Glomerular visceral epithelial cell (primary cell): ENCODE measurements around the gene CDCA4.

Source experiments
- DNase-seq: peaks from one replicate; pipeline ENCODE4 v3.0.0-alpha.2; 2016; ENCODE audit errors: extremely low spot score

CDCA4 gene

DNA sequence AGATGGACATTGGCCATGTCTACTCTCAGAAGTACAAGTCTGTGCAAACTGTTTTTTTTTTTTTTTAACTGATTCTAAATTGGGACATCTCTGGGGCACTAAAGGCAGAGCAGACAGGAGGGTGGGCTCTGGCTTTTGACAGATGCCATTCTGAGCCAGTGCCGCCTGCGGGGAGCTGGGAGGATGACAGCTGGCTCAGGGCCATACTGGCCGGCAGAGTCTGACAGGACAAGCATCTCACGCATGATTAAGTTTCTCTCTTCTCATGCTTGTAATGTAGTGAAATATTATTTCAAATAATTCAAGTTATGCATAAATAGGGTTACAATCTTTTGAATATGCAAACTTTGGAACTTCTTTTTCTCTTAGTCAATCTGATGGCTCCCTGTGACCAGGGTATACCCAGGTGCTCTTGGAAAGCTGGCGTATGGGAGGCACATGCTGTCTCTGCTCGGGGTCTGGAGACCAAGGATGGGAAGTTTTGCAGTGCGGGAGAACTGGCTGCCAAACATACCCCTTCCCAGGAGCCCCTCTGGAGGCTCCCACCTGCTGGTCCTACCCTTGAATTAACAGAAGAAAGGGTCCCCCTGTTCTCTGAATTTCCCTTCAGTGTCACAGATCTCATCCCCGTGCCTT is 7.6 kb downstream of the CDCA4 start:
- DNase-seq, result peak; percentile 62

DNA sequence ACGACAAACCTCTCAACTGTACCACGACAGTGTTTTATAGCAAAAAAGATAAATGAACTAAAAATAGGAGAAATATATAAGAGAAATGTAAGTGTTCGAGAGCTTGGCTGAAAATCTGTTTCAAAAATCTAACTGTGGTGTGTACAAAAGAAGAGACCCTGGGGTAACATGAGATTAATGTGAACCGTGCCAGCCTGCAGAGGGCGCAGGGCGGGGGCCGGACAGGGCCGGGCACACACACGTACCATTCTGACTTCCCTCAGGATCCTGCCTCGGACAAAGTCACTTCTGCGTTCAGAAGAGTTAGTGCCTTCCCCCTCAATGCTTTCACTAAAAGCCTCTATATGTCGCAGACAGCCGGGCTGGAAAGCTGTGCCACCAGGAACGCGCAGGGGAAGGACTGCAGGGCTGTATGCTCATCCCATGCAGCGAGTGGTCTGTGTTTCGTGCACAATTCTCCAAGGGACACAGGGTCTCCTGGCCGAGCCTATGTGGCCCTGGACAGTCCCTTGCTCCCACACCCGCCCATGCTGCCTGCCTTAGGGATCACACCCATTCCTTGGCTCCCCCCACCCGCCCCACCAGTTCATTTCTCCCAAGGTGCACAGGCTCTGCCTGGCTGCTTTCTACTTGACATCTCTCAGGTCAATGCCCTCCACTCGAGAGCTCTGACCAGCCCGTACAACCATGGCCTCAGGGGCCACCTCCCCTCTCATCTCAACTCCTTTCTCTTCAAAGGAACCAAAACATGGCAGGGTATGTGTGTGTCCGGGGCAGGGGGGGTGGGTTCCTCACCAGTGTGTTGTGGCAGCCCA is 8.5 kb downstream of the CDCA4 start:
- DNase-seq, result no peak

DNA sequence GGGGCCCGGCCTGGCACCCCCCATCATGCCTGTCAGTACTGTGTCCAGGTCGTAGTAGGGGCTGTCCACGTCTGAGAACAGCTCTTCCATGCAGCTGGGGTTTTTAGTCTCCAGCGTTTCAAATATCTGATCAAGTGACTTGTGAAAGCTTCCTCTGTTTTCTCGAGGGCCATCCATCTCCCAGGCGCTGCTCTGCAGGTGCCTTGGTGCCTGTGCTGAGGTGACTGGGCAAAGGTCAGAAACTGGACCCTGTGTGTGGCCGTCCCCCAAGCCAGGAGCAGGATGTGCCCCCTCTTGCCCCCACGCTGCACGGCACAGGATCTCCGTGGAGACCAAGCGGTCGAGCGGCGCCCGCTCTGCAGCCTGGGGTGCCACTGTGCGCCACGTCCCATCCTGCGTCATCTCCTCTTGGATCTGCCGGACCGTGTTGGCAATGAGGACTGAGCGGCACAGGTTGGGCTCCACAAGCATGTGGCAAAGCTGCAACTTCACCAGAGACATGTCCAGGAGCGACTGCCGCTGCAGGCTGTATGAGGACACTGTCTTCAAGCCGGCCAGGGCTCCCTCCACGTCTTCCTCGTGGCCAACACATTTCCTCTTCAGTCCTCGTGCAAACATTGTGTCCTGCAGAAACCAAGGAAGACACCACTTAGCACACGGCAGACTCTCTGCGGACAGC is 9.4 kb downstream of the CDCA4 start:
- no peak for DNase-seq

DNA sequence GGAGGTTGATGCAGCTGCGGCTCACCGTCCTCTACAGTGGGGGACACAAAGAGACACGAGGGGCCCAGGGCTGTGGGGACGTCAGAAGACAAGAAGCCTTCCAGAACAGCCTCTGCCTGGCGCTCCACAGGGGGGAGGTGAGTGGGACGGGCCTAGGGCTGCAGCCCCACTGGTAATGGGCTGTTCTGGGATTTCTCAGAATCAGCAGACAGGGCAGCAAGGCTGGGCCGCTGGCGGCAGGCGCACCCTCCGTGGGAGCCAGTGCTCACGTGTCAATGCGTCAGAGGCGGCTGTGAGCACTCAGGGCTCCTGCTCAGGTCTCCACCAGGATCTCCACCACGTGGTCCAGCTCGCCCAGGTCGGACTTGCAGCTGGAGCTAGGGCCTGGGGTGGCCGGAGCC is 10.0 kb downstream of the CDCA4 start:
- no peak for DNase-seq

DNA sequence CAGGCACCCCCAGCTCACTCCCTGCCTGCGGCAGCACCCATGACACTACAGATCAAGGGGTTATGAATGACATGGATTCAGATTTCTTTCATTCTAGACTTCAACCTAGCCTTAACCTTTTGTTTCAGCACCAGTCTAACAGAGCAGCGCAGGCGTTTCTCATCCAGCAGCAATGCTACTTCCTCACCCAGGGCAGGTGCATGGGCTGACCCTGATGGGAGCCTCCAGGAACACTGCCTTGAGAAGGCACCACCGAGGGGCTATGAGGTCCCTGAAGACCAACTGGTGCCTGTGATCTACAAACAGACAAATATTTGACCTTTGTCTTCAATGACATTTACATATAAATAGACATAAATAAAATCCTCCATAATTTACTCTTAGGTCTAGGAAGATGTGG is 10.8 kb downstream of the CDCA4 start:
- DNase-seq, result no peak

DNA sequence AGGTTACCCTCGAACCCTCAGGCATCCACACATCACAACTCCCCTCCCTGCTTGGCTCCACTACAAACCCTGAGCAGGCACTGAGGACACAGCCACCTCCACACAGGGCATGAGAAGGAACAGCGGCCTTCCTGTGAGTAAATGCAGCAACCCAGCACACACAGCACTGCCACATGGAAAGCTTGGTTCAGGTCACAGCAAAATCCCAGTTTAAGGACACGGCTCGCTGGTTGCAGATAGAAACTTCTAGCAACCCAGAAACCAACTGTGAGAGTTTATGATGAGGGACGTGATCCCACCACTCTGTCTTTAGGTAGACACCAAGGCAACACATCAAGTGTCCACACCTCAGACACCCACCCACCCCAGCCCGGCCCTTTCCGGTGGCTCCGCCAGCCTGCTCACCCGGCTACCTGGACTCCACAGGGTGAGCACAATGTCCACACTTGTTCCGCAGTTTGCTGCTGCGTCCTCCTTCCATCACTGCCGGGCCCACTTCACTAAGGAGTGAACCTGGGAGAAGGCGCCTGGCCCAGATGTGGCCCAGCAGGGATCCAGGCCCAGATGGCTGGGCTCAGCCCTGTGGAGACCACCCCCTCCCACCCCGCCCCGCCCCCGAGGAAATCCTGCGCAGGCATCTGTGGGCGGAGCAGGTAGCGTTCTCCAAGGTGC is 13.2 kb downstream of the CDCA4 start:
- DNase-seq, result no peak

DNA sequence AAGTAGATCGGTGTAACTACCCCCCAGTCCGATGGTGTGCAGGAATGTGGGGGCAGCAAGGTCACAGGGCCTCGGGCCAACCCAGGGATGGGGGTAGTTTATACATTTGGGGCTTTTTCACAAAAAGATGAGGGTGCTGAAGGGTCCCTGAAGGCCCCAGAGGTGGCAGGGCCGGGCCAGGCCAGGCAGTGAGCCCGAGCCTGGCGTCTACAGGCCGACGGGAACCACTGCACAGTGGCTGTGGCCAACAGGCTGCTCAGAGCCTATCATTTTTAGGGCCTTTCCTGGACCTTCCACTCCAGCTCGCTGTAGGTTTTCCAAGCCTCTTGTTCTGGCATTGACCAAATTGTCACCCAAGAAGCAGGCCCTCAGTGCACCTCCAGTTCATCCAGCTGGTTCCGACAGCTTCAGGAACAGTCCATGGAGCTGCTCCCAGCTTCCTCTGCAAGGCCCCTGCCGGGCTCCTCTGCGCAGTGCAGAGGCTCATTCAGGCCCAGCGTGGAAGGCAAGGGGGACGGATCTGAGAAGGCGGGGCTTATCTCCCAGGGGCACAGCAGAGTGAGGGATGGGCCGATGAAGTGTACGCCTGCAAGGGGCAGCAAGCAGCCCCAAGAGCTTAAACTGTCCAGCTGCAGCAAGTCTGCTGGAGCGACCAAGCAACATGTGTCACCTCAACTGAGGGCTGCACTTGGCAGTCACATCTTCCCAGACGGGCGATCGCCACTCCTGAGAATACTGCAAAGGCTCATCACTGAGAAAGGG is 13.9 kb downstream of the CDCA4 start:
- no peak for DNase-seq

DNA sequence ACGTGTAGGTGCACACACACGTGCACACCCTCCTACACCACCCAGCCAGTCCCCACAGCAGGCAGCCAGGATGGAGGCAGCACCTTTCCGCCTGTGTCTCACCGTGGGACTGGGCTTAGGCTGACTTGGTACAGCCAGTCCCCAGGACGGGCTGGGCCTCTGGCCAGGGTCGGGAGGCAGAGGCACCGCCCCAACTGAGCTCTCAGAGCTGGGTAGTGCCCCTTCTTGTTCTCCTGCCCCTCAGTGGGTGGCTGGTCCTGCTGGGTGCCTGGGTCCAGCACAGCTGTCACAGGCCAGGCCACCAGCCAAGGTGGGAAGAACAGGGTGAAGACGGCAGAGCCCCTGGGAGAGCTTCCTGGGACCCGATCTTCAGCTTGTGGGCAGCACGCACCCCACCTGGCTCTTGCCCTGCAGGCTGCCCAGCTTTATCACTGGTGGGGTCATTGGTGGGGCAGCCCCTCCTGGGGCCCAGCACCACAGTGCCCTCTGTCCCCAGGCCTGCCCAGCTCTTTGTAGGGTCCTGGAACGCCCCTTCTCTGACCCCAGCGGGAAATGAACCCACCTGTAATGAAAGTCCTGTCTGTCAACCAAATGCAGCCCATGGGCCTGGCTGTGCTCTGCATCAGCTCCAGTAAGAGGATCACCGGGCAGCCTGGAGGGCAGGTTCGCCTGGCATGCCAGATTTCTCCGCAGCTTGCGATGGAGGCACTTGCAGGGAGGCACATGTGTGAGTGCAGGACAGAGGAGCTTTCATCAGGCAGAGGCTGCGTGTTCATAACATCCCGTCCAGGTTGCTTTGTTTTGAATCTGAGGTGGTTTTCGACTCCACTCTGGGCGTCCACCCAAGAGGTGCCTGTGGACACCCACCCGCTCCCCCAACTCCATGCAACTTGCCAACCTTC is 14.7 kb downstream of the CDCA4 start:
- DNase-seq, result no peak

DNA sequence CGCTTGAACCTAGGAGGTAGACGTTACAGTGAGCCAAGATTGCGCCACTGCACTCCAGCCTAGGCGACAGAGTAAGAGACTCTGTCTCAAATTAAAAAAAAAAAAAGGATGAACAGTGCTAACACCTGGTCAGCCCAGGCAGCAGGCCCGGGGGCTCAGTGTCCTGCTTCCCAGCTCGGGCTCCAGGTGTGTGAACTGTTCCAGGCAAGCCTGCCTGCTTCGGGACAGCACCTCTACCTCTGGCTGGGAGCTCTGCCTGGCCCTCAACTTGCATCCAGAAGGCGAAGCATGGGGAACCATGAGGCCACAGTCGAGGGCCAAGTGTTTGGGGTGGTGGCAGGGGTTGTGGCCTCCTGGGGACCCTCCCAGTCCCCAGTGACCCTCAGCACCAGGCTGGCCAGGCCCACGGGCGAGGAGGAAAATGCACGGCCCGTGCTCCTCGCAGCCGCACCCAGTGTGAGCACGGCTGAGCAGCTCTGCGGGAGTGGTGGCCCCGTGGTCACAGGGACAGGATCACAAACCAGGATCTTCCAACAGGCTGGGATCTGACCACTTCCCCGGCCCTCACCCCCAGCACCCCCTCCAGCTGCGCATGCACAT is 15.5 kb downstream of the CDCA4 start:
- no peak for DNase-seq

DNA sequence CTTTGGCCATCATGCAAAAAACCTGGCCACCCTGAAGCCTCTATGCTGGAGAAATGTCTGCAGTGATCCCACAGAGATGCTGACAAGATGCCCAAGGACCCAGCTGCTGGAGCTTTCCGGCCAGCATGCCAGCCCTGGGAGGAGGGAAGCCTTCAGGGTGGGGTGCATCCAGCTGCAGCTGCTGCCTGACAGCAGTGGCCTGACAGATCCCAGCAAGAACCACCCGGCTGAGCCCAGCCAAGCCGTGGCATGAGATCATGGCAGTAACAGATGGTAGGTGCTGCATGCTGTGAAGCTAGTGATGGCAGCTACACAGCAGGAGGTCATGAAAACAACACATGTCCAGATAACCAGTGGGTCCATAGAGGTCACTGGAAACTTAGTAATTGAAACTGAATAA is 21.5 kb downstream of the CDCA4 start:
- DNase-seq, result no peak

DNA sequence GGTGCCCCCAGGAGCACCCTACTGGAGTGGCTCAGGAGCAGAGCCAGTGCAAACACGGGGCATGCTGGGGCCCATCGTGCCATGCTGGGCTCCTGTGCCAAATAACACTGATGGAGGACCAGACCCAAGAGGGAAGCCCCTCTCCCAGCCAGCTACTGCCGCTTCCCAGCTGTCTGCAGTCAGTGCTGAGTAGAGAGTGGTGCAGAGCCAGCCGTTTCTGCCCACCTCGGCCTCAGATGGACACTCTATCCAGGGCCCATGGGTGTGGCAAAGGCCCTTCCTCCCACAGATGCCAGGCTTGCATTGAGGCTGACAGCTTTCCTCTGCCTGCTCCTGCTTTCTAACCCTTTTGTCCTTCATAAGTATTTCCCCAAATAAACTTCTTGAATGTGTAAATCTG is 22.1 kb downstream of the CDCA4 start:
- no peak for DNase-seq

DNA sequence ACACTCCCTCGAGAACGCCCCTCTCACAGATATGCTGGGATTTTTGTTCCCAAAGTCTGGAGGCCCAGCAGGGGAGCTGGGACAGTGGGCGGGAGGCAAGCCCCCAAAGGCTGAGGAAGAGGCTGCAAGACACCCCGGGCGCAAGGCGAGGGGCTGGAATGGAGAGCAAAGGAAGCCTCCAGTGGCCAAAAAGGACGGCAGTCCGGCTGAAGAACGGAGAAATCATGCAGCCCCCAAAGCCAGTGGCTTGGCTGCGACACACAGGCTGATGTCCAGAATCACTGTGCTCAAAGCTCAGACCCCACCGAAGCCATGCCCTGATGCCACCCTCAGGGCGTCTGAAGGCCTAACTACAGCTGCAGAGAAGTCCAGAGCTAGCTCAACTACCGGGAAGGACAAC is 24.4 kb downstream of the CDCA4 start:
- DNase-seq, result no peak

DNA sequence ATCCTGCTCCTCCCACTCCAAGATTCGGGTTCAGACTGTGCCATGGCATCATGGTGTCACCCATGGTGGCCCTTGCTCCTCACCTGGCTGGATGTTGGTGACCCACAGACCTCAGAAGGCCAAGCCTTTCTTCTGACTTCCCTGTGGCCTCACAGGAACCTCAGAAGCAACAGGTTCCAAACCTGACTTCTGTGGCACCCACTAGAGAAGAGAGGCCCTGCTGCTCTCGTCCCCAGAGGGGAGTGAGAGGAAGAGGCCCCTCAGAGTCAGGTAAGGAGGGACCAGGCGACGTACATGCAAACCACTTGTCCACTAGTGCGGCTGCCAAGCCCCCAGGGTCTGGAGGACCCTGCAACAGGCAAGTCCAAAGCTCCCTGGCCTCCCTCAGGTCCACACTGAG is 24.9 kb downstream of the CDCA4 start:
- DNase-seq, result no peak

DNA sequence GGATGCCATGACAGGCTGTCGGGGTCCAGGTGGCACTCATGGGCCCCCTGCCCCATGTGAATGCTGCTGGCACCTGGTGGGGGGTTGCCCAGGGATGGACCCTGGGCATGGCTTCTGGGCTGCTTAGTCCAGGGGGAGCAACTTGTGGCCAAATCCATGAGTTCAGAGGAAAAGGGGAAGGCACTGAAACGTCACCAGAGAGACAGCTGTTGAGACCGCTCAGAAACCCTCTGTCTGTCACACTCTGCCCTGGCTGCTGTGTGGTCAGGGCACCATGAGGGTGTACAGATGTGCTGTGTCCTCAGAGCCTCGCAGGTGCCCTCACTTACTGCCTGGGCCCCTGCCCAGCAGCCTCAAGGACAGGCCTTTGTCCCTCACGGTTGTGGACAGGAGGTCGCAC is 25.9 kb downstream of the CDCA4 start:
- DNase-seq, result no peak

DNA sequence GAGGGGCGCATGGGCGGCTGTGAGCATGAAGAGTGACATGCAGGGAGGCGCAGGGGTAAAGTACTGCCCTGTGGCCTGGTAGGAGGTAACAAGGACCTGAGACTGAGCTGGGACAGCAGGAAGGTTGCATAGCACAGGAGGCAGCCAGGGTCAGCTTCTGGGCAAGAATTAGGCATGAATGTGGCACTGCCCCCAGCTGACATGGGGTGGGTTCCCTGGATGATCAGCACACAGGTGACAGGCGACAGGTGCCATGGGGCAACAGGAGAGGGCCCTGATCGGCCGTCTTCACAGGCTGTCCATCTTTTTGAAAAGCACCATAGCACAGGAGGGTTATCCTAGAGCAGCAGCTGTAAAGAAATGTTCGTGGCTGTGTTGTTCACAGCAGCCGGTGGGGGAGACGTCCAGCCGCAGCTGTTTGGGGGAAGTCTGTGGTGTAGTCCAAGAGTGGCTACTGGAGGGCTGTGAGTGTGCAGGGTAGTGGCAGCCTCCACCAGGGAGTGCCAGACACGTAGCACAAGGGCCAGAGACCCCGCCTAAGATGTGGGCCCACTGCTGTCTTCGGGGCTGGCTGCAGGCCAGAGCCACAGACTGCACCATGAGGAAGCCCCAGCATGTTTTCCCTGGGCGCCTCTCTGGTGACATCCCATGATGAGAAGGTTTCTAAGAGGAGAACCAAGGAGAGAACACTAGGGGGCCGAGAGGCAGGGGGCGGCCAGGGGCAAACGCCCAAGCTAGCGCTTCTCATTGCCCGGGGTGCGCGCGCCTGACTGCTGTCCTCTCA is 26.9 kb downstream of the CDCA4 start:
- no peak for DNase-seq

DNA sequence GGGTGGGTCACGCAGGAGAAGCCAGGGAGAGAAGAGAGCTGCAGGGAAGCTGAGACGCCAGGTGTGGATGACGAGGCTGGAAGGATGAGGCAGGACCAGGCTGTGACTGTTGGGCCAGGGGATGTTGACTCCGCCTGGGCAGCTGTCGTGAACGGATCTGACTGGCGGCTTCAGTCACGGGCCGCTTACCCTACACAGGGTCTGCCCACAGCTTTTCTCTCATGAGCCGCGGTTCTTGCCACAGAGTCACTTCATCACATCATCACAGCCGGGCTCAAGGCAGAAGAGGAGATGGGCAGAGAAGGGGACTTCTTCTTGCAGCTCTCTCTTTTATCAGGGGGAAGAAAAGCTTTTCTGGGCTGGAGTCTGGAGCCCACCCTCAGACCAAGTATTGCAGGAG is 27.6 kb downstream of the CDCA4 start:
- no peak for DNase-seq

DNA sequence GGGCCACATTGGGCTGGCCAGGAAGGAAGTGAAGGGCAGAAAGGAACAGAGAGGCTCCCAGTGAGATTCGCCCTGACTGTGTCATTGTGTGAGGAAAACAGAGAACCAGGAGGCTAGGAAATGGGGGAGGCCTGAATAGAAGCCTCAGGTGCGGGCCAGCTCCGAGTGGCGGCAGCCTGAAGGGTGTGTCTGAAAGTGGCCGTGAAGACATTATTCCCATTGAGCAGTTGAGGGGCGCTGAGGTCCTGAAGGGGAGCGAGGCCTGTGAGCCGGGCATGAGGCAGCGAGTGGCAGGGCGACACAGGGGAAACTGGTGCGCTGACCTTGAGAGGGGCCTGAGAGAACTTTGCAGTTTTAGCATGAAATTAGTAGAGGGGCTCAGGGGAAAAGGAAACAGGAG is 28.4 kb downstream of the CDCA4 start:
- no peak for DNase-seq

DNA sequence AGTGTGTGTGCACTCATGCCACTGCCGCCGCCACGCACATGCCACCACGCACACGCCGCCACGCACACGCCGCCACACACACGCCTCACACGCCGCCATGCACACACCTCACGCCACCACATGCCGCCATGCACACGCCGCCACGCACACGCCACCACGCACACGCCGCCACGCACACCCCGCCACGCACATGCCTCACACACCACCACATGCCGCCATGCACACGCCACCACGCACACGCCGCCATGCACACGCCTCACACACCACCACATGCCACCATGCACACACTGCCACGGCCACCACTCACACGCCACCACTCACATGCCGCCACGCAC is 29.0 kb downstream of the CDCA4 start:
- no peak for DNase-seq

DNA sequence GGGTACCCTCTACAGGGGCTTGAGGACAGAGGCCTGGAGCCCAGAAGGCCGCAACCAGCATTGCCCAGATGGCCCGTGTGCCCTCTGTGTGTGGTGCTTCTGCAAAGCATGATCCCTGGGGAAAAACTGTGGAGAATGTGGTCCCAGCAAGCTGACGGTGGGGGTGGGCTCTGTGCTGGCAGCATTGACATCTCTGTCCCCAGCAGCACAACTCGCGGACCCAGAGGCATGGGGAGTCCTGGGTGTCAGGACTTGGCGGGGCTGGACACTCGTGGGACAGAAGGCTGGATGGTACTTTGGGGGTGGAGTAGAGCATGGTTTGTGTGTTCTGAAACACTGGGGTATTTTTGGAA is 31.0 kb downstream of the CDCA4 start:
- DNase-seq, result no peak
